Mucosa of descending colon (tissue), 3 donors: ENCODE measurements around the gene HHAT. TPM values are rescaled to one million over a fixed set of nuclear protein-coding genes. Genes with fewer than 3 reads are reported as not detected.
A peak's percentile ranks its signal among the peaks of the same experiment; 100 is the strongest.
"Not testable (repeated sequence)": the region's sequence is repeated elsewhere in the genome, so short reads cannot be mapped to it uniquely, and the experiment has no call there.

Experiments
- ATAC-seq: fragments of 200-7000 bp; cut with Tn5 transposase; one replicate; pipeline ENCODE4 v1.9.1; 2020; ENCODE audit warnings: mild to moderate bottlenecking, moderate library complexity
- DNase-seq, 3 donors: peaks; one replicate each; pipeline ENCODE4 v3.0.0-alpha.2; 2020
- H3K36me3 ChIP-seq: fragments of 200-600 bp; one replicate; pipeline ENCODE4 v1.8.0; 2021; ENCODE audit warnings: low read depth, mild to moderate bottlenecking
- H3K4me1 ChIP-seq: fragments of 200-600 bp; one replicate; pipeline ENCODE4 v1.8.0; 2021; ENCODE audit warnings: low read depth, mild to moderate bottlenecking
- H3K4me3 ChIP-seq: fragments of 200-600 bp; one replicate; pipeline ENCODE4 v1.8.0; 2021; ENCODE audit warnings: mild to moderate bottlenecking
- H3K9me3 ChIP-seq: fragments of 200-600 bp; one replicate; pipeline ENCODE4 v1.8.0; 2021; ENCODE audit warnings: mild to moderate bottlenecking
- intact Hi-C, 2 donors: fragments of 100-400 bp; cut with DNase I in 1 of 2; cut with micrococcal nuclease in 1 of 2; formaldehyde crosslinking; loops; one replicate each; pipeline versions ENCODE4 v1.11.0 to v1.11.1; 2022; cut with DNase I, micrococcal nuclease
- total RNA-seq, 3 donors: library from RNA; stranded (reverse); fragmentation: NEBNext Ultra II Directional in 2 of 3; extraction: Animal tissue kit (Norgen Biotek cat#: 25700) in 2 of 3; gene quantifications; one replicate each; pipeline versions ENCODE4 v1.2.1 to v1.2.4, GENCODE V29; 2021 to 2023
- TF ChIP-seq, protein P1 (sequence below): fragments of 200-600 bp; IDR thresholded peaks from one replicate; pipeline ENCODE4 v1.8.0; 2022; ENCODE audit warnings: antibody characterized with exemption, mild to moderate bottlenecking
- donor health status: DM: no; HTN: no; CAD: no; lungs with moderate emphysema.
- donor health status: DM: no; HTN: no; CAD: no.
- donor health status: DM: no; HTN: yes; CAD: no.

The HHAT gene
- total RNA-seq, 3 donors from 2014 or later = 4.1 to 8.6 (median 5.9) TPM

DNA sequence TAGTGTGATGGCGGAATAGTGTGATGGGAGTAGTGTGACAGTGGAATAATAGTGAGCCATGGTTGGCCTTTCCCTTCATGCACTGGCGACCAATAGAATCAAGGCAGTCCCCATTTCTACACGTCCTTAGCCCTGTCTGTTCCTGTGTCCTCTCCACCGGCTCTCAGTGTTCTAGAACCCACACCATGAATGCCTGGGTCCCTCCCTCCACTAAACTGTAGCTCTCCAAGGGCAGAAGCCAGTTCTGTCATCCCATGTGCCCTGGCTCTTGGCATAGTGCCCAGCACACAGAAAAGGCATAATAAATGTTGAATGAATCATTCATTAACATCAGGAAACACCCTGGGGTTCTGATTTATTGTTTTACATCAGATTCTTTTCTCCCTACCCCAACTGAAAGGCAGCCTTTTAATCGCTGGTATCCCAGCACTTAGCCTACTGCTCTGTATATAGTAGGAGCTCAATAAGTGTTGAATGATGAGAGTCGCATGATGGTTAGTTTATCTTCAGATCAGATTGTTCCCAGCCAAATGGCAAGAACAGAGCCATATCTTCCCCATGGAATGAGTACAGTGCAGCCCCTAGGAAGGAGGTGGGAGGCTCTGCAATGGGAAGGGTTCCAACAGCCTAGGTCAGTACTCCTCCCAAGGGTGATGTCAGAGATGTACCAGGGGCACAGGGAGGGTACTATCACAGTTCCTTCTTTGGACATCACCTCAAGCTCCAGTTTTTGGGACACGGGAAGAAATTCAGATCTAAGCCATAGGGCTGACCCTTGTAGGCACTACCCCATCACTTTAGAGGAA lies 325.7 kb downstream of the HHAT start:
- DNase-seq (peak in 1 of 3 donors; percentile 25), ATAC-seq (peak; percentile 33)
- Histone ChIP-seq H3K4me1 (no peaks in the 10 kb centered on the region), H3K36me3 (no peaks in the 10 kb centered on the region), H3K9me3 (no peaks in the 10 kb centered on the region), H3K4me3 (no peak overlapping the region)
- intact Hi-C loops = no loop called here
- TF ChIP-seq, protein P1, sequence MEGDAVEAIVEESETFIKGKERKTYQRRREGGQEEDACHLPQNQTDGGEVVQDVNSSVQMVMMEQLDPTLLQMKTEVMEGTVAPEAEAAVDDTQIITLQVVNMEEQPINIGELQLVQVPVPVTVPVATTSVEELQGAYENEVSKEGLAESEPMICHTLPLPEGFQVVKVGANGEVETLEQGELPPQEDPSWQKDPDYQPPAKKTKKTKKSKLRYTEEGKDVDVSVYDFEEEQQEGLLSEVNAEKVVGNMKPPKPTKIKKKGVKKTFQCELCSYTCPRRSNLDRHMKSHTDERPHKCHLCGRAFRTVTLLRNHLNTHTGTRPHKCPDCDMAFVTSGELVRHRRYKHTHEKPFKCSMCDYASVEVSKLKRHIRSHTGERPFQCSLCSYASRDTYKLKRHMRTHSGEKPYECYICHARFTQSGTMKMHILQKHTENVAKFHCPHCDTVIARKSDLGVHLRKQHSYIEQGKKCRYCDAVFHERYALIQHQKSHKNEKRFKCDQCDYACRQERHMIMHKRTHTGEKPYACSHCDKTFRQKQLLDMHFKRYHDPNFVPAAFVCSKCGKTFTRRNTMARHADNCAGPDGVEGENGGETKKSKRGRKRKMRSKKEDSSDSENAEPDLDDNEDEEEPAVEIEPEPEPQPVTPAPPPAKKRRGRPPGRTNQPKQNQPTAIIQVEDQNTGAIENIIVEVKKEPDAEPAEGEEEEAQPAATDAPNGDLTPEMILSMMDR = no peak

DNA sequence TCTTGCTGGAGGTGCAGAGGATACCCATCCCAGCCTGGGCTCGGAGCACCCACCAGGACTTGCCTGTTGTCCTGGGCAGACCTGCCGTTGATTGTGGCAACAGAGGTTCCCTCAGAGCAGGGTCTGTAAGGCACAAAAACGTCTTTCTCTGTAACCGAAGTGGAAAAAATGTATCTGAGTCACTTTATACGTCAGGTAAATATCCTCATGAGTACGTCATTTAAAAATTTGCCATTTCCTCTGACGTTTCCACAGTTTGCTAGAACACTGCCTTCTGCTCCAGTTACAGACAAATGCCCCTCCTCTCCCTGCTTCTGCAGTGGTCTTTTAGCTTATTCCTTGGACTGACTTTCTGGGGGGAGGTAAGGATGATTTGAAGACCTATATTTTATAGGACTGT lies 326.8 kb downstream of the HHAT start:
- H3K4me3 ChIP-seq = no peak overlapping the region
- TF ChIP-seq, protein P1 = no peak
- DNase-seq = no peak

DNA sequence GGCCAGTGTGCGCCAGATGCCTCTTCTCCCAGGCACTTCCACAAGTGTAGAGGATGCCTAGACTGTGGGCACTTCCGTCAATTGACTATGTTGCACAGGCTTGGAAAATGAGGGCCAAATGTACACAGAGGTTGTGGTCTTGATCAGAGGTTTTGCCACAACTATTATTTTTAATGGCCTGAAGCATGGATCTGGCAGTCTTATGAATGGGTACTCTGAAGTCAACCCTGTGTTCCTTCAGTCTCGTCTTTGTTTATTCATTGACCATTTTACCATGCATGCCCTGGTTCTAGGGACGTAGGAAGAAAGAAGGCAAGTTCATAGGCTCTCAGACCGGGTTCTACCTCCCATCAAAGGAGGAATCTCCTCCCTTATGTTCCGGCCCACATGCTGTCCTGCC lies 329.1 kb downstream of the HHAT start:
- no peaks in the 10 kb centered on the region for H3K4me1 ChIP-seq
- intact Hi-C loops = no loop called here
- no peak for DNase-seq

More for the DNA sequence above, 326.8 kb downstream of the HHAT start:
- Histone ChIP-seq H3K4me1 (no peaks in the 10 kb centered on the region), H3K9me3 (no peaks in the 10 kb centered on the region), H3K36me3 (no peaks in the 10 kb centered on the region)
- intact Hi-C loops = no loop called here
- ATAC-seq = no peak

DNA sequence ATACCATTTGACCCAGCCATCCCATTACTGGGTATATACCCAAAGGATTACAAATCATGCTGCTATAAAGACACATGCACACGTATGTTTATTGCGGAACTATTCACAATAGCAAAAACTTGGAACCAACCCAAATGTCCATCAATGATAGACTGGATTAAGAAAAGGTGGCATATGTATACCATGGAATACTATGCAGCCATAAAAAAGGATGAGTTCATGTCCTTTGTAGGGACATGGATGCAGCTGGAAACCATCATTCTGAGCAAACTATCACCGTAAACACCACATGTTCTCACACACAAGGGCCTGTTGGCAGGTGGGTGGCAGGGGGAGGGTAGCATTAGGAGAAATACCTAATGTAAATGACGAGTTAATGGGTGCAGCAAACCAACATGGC lies 332.8 kb downstream of the HHAT start:
- H3K4me1 ChIP-seq, H3K4me3 ChIP-seq, H3K36me3 ChIP-seq, H3K9me3 ChIP-seq, DNase-seq, ATAC-seq, intact Hi-C loops: not testable (repeated sequence)

More for the DNA sequence above, 329.1 kb downstream of the HHAT start:
- no peak for ATAC-seq
- Histone ChIP-seq H3K9me3 (no peaks in the 10 kb centered on the region), H3K36me3 (no peaks in the 10 kb centered on the region), H3K4me3 (no peak overlapping the region)
- TF ChIP-seq, protein P1 = no peak

DNA sequence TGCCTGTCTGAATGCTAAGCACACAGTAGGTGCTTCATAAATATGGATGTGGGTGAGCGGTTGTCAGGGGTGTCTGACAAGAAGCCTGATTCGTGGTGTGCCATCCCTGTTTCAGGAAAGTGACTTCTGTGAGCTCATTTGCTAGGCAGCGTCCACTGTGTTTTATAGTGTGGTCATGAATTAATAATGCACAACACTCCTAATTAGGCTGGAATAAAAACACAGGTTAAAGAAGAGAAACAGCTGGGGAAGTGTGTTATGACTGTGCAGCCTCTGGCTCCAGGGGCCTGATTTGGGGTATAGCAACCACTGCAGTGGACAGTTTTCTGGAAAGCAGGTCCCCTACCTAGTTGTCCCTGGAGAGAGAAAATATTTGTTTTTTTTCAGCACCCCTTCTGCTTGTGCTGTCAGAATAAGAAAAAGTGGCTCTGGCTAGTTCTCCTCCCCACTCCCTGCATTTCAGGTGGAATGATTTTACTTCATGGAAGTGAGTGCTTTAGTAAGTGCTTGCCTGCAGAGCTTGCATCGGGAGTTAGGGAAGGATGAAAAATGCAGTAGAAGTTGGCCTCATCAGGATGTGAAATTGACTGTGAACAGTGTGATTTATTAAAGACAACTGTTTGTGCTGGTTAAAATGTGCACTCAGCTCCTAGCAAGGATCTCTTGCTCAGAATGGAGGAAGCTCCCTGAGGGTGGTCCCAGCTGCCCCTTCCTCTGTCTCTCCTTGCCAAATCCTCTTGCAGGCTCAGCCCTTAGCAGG lies 333.8 kb downstream of the HHAT start:
- intact Hi-C loops = no loop called here
- Histone ChIP-seq H3K4me3 (no peak overlapping the region), H3K4me1 (no peaks in the 10 kb centered on the region), H3K9me3 (no peaks in the 10 kb centered on the region), H3K36me3 (no peaks in the 10 kb centered on the region)
- DNase-seq (no peak), ATAC-seq (no peak)
- TF ChIP-seq, protein P1 = no peak
